BLaER1 treated with 17β-estradiol and CSF1 and Interleukin-3, amounts not matched to agents 10 nM and 100 nM (cell line): ENCODE data around the gene CGB3.

Experiments
- H3K27ac ChIP-seq, 11 experiments: shearing (Covaris generic); formaldehyde crosslinking; 2 replicates each; pipeline ENCODE4 v1.8.1; 2022
- H3K27me3 ChIP-seq, 11 experiments: shearing (Covaris generic); formaldehyde crosslinking; 2 replicates each; pipeline ENCODE4 v1.8.1; 2022
- H3K36me3 ChIP-seq, 11 experiments: shearing (Covaris generic); formaldehyde crosslinking; 2 replicates each; pipeline ENCODE4 v1.8.1; 2022
- H3K4me1 ChIP-seq, 10 experiments: shearing (Covaris generic); formaldehyde crosslinking; 2 replicates each; pipeline ENCODE4 v1.8.1; 2022
- H3K4me2 ChIP-seq, 11 experiments: shearing (Covaris generic); formaldehyde crosslinking; 2 replicates each; pipeline ENCODE4 v1.8.1; 2022
- H3K4me3 ChIP-seq, 10 experiments: shearing (Covaris generic); formaldehyde crosslinking; 2 replicates each; pipeline ENCODE4 v1.8.1; 2022
- H3K9ac ChIP-seq, 11 experiments: shearing (Covaris generic); formaldehyde crosslinking; 2 replicates each; pipeline ENCODE4 v1.8.1; 2022
- H3K9me3 ChIP-seq, 11 experiments: shearing (Covaris generic); formaldehyde crosslinking; replicated peaks in 1 of 11; 2 replicates each; pipeline ENCODE4 v1.8.1; 2022
- H4K20me1 ChIP-seq, 11 experiments: shearing (Covaris generic); formaldehyde crosslinking; 2 replicates each; pipeline ENCODE4 v1.8.1; 2022
- Cebpa-rat ChIP-seq, 11 experiments: shearing (Covaris generic); IDR thresholded peaks; 2 replicates each; pipeline ENCODE4 v1.8.1; 2022

Gene CGB3

DNA sequence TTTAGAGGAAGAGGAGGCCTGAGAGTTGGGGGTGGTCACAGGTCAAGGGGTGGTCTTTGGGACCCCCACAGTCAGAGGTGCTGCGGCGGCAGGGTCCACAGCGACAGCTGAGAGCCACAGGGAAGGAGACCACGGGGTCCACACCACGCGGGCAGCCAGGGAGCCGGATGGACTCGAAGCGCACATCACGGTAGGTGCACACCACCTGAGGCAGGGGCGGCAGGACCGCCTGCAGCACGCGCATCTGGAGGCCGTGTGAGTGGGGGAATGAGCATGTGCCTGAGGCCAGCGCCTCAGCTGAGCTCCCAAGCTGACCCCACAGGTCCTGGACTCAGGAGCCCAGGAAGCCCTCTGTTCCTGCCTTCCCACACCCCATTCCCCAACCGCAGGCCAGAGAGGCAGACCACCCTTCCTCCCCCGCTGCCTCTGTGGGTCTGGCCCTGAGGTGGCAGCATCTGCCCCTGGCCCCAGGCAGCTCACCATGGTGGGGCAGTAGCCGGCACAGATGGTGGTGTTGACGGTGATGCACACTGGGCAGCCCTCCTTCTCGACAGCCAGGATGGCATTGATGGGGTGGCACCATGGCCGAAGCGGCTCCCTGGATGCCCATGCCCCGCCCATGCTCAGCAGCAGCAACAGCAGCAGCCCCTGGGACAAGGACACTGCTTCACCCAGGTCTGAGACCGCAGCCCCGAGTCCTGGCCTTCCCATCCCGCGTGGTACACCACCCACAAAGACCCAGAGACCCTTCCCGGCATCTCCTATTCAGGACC is 7.9 kb downstream of the CGB3 start:
- Histone ChIP-seq H3K27ac (no peak overlapping the region), H3K4me1 (peaks cover 29 to 42% (median 40%) of the 10 kb centered on the region in 10 experiments), H3K4me2 (no peak overlapping the region), H3K4me3 (no peak overlapping the region), H4K20me1 (peaks cover 0 to 73% (median 49%) of the 10 kb centered on the region in 11 experiments; a peak in 16 of 22 replicates), H3K36me3 (peaks cover 42 to 59% (median 52%) of the 10 kb centered on the region in 11 experiments), H3K27me3 (peaks cover 29 to 42% (median 39%) of the 10 kb centered on the region in 11 experiments), H3K9me3 (no peaks in the 10 kb centered on the region), H3K9ac (no peak overlapping the region)
- no peak for TF ChIP-seq Cebpa-rat (IDR thresholded peaks at IDR 0.05)

GRCh38 chr19:49014870-49015255 is 9.3 kb downstream of the CGB3 start:
- peaks cover 54 to 72% (median 65%) of the 10 kb centered on the region in 11 experiments for H3K36me3 ChIP-seq
- H3K4me1 ChIP-seq = peaks cover 18 to 29% (median 27%) of the 10 kb centered on the region in 10 experiments
- no peak overlapping the region for H3K27ac ChIP-seq
- H3K4me2 ChIP-seq = no peak overlapping the region
- peaks cover 28 to 32% (median 30%) of the 10 kb centered on the region in 11 experiments for H3K27me3 ChIP-seq
- H3K9ac ChIP-seq = no peak overlapping the region
- H3K4me3 ChIP-seq = no peak overlapping the region
- TF ChIP-seq Cebpa-rat (IDR thresholded peaks at IDR 0.05) = no peak
- no peaks in the 10 kb centered on the region for H3K9me3 ChIP-seq
- H4K20me1 ChIP-seq = peaks cover 0 to 84% (median 49%) of the 10 kb centered on the region in 11 experiments; a peak in 16 of 22 replicates

GRCh38 chr19:49014123-49014869 is 9.8 kb downstream of the CGB3 start:
- Histone ChIP-seq H3K27ac (no peak overlapping the region), H4K20me1 (peaks cover 0 to 90% (median 49%) of the 10 kb centered on the region in 11 experiments; a peak in 16 of 22 replicates), H3K4me2 (no peak overlapping the region), H3K27me3 (peaks cover 23 to 26% (median 24%) of the 10 kb centered on the region in 11 experiments), H3K36me3 (peaks cover 60 to 78% (median 71%) of the 10 kb centered on the region in 11 experiments), H3K9me3 (no peaks in the 10 kb centered on the region), H3K4me3 (no peak overlapping the region), H3K4me1 (peaks cover 15 to 23% (median 22%) of the 10 kb centered on the region in 10 experiments), H3K9ac (no peak overlapping the region)
- no peak for TF ChIP-seq Cebpa-rat (IDR thresholded peaks at IDR 0.05)

DNA sequence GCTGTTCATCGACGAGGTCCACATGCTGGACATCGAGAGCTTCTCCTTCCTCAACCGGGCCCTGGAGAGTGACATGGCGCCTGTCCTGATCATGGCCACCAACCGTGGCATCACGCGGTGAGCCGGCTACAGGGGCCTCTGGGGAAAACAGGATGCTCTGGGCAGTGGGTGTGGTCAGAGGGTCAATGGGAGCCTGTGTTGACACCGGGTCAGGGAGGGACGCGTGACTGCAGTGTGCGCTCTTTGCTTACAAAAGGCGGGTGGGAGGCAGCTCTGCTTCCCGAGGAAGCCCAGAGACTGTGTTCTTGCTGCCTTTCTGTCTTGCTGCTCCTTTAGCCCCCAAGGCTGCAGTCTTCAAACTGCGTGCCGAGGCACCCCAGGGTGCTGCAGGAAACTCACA is 12.9 kb downstream of the CGB3 start:
- no peak overlapping the region for H3K4me3 ChIP-seq
- no peak overlapping the region for H3K27ac ChIP-seq
- peaks cover 77 to 100% (median 98%) of the 10 kb centered on the region in 11 experiments for H3K36me3 ChIP-seq

DNA sequence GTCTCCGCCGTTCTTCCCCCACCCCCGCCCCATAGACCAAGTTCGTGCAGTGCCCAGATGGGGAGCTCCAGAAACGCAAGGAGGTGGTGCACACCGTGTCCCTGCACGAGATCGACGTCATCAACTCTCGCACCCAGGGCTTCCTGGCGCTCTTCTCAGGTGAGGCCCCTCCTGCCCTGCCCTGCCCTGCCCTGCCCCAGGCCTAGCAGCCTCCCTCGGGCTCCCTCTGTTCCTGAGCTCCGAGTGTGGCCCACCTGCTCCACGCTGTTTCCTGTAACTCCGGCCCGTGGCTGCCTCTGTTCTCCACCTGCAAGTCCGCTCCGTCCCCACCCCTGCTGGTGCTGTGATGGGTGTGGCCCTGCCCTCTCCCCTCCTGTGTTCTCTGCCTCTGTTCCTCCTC is 13.7 kb downstream of the CGB3 start:
- no peak overlapping the region for H3K27ac ChIP-seq
- no peaks in the 10 kb centered on the region for H3K4me1 ChIP-seq
- no peaks in the 10 kb centered on the region for H3K9me3 ChIP-seq
- H3K4me2 ChIP-seq = no peak overlapping the region
- H3K9ac ChIP-seq = no peak overlapping the region
- TF ChIP-seq Cebpa-rat (IDR thresholded peaks at IDR 0.05) = no peak
- peaks cover 77 to 100% (median 98%) of the 10 kb centered on the region in 11 experiments for H3K36me3 ChIP-seq
- H3K27me3 ChIP-seq = no peaks in the 10 kb centered on the region
- H4K20me1 ChIP-seq = peaks cover 0 to 79% (median 30%) of the 10 kb centered on the region in 11 experiments; a peak in 15 of 22 replicates
- H3K4me3 ChIP-seq = no peak overlapping the region

More for the DNA sequence above, 12.9 kb downstream of the CGB3 start:
- Histone ChIP-seq H3K9me3 (no peaks in the 10 kb centered on the region), H3K27me3 (no peaks in the 10 kb centered on the region), H3K4me2 (no peak overlapping the region), H3K9ac (no peak overlapping the region), H4K20me1 (peaks cover 0 to 79% (median 33%) of the 10 kb centered on the region in 11 experiments; a peak in 15 of 22 replicates), H3K4me1 (no peaks in the 10 kb centered on the region)
- no peak for TF ChIP-seq Cebpa-rat (IDR thresholded peaks at IDR 0.05)

GRCh38 chr19:49009828-49010227 is 14.3 kb downstream of the CGB3 start:
- TF ChIP-seq Cebpa-rat (IDR thresholded peaks at IDR 0.05) = no peak
- Histone ChIP-seq H3K27me3 (no peaks in the 10 kb centered on the region), H3K27ac (no peak overlapping the region), H3K4me3 (no peak overlapping the region), H3K36me3 (peaks cover 77 to 100% (median 98%) of the 10 kb centered on the region in 11 experiments), H3K9ac (no peak overlapping the region), H3K9me3 (no peaks in the 10 kb centered on the region), H3K4me2 (no peak overlapping the region), H3K4me1 (no peaks in the 10 kb centered on the region), H4K20me1 (peaks cover 0 to 77% (median 27%) of the 10 kb centered on the region in 11 experiments; a peak in 15 of 22 replicates)

DNA sequence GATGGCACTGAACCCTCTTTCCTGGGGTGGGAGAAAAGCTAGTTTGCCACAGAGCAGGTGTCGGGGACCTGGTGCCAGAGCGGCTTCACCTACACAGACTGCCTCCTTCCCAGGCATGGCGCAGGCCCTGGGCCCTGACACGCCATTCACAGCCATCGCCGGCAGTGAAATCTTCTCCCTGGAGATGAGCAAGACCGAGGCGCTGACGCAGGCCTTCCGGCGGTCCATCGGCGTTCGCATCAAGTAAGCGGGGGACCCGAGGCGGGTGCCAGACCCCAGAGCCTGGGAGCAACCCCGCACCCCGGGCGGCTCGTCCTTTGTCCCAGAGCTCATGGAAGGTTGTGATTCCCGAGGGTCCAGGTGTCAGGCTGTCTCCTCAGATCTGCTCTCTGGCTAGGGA is 17.2 kb downstream of the CGB3 start:
- Histone ChIP-seq H3K9me3 (no peaks in the 10 kb centered on the region), H3K27ac (no peak overlapping the region), H3K36me3 (peaks cover 85 to 100% (median 98%) of the 10 kb centered on the region in 11 experiments), H3K4me1 (no peaks in the 10 kb centered on the region), H3K4me3 (no peak overlapping the region), H3K4me2 (no peak overlapping the region), H4K20me1 (peaks cover 0 to 68% (median 18%) of the 10 kb centered on the region in 11 experiments; a peak in 13 of 22 replicates), H3K27me3 (no peaks in the 10 kb centered on the region), H3K9ac (no peak overlapping the region)
- TF ChIP-seq Cebpa-rat (IDR thresholded peaks at IDR 0.05) = no peak

DNA sequence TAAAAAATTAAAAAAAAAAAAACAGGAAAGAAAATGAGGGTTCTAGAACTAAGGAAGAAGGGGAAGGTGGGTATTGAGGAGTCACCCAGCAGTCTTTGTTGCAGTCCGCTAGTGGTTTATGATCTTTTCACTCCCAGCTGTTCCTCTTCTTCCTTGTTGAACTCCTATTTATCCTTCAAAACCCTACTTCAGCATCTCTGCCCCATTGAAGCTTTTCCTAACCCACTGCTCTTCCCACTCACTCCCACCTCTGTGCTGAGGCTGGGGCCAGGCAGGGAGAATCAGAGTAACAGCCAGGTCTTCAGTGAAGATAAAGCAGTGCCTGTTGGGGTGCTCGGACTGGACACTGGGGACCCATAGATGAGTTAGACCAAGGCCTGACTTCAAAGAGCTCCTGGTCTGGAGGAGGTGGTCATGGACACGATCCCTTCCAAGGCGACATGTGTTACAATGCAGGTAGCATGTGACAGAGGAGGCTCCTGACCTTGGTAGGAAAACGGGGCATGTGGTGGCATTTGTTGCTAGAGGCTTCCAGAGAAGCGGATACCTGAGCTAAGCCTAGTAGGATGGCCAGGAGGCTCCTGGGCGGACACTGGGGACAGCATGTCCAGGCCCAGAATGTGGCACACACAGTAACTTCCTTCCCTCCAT is 19.0 kb downstream of the CGB3 start:
- peaks cover 75 to 100% (median 94%) of the 10 kb centered on the region in 11 experiments for H3K36me3 ChIP-seq
- TF ChIP-seq Cebpa-rat (IDR thresholded peaks at IDR 0.05) = no peak

More for the DNA sequence above, 19.0 kb downstream of the CGB3 start:
- H3K27me3 ChIP-seq = no peaks in the 10 kb centered on the region
- H3K4me3 ChIP-seq = no peak overlapping the region
- H3K4me2 ChIP-seq = no peak overlapping the region
- H3K9ac ChIP-seq = no peak overlapping the region
- no peaks in the 10 kb centered on the region for H3K9me3 ChIP-seq
- H3K4me1 ChIP-seq = peaks cover 0 to 5% (median 0%) of the 10 kb centered on the region in 10 experiments; a peak in 1 of 20 replicates
- peaks cover 0 to 57% (median 19%) of the 10 kb centered on the region in 11 experiments; a peak in 13 of 22 replicates for H4K20me1 ChIP-seq
- no peak overlapping the region for H3K27ac ChIP-seq
